T-helper 2 cell treated with Interferon-gamma antibody and Interleukin-4, amounts not matched to agents 5 μg/mL and 100 μg/mL, for 36 hours (primary cell): ENCODE data around the gene EIF1AD.

ENCODE experiments used
- DNase-seq: peaks from one replicate; pipeline ENCODE4 v3.0.0; 2021; ENCODE audit warnings: low spot score
- H3K27ac Mint-ChIP-seq: one replicate; pipeline ENCODE4 v1.8.0; 2021; ENCODE audit warnings: mild to moderate bottlenecking, mixed read lengths
- H3K27me3 Mint-ChIP-seq: one replicate; pipeline ENCODE4 v1.8.0; 2021; ENCODE audit warnings: low read depth, mixed read lengths
- H3K36me3 Mint-ChIP-seq: one replicate; pipeline ENCODE4 v1.8.0; 2021; ENCODE audit warnings: low read depth, mixed read lengths
- H3K4me1 Mint-ChIP-seq: one replicate; pipeline ENCODE4 v1.8.0; 2021; ENCODE audit warnings: low read depth, mixed read lengths
- H3K4me3 Mint-ChIP-seq: one replicate; pipeline ENCODE4 v1.8.0; 2022; ENCODE audit warnings: mild to moderate bottlenecking, moderate library complexity, mixed read lengths
- H3K9me3 Mint-ChIP-seq: one replicate; pipeline ENCODE4 v1.8.0; 2021; ENCODE audit warnings: mixed read lengths

Gene EIF1AD

GRCh38 chr11:66003291-66003690 lies 1.3 kb upstream of the EIF1AD start:
- peak overlapping the region; percentile 78 for H3K27ac Mint-ChIP-seq
- H3K36me3 Mint-ChIP-seq = peaks cover 40% of the 10 kb centered on the region
- H3K4me1 Mint-ChIP-seq = peaks cover 14% of the 10 kb centered on the region
- no peak for DNase-seq
- H3K27me3 Mint-ChIP-seq = no peaks in the 10 kb centered on the region
- H3K9me3 Mint-ChIP-seq = no peaks in the 10 kb centered on the region
- peak overlapping the region; percentile 99 for H3K4me3 Mint-ChIP-seq

DNA sequence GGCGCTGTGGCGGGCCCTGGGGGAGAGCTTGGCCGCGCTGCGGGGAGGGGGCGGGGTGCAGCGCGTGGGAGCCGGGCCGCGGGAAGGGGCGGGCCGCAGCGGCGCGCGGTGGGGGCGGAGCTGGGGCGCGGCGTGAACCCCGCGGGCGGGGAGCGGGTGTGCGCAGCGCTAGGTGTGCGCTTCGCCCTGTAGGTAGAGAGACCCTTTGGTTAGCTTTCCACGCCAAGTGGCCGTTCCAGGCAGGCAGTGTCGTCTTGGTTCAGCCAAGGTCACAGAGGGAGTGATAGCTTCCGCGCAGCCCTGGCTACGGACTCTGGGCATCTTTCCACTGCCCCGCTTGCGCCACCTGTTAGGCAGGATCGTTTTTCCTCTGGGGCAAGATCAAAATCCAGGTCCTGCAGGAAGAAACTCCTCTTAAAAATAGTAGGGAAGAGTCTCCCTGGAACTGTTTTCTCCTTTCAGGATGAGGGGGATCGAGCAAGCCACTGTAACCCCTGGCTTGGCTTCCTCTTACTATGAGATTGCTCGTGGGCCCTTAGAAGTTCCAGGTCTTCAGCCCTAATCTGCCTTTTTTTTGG lies 780 bp upstream of the EIF1AD start:
- Mint-ChIP-seq H3K27ac (peak overlapping the region; percentile 98), H3K4me1 (peaks cover 14% of the 10 kb centered on the region), H3K36me3 (peaks cover 45% of the 10 kb centered on the region), H3K4me3 (peak overlapping the region; percentile 99), H3K27me3 (no peaks in the 10 kb centered on the region), H3K9me3 (no peaks in the 10 kb centered on the region)
- DNase-seq = no peak

GRCh38 chr11:65997286-65997685 lies 4.7 kb downstream of the EIF1AD start:
- Mint-ChIP-seq H3K4me1 (peaks cover 4% of the 10 kb centered on the region), H3K27ac (no peak overlapping the region), H3K4me3 (no peak overlapping the region), H3K36me3 (peaks cover 45% of the 10 kb centered on the region), H3K27me3 (no peaks in the 10 kb centered on the region), H3K9me3 (no peaks in the 10 kb centered on the region)
- DNase-seq = no peak

GRCh38 chr11:65992056-65992455 lies 9.9 kb downstream of the EIF1AD start:
- DNase-seq = no peak
- H3K27me3 Mint-ChIP-seq = no peaks in the 10 kb centered on the region
- H3K4me3 Mint-ChIP-seq = no peak overlapping the region
- no peak overlapping the region for H3K27ac Mint-ChIP-seq
- no peaks in the 10 kb centered on the region for H3K9me3 Mint-ChIP-seq
- H3K36me3 Mint-ChIP-seq = peaks cover 10% of the 10 kb centered on the region
- peaks cover 5% of the 10 kb centered on the region for H3K4me1 Mint-ChIP-seq

DNA sequence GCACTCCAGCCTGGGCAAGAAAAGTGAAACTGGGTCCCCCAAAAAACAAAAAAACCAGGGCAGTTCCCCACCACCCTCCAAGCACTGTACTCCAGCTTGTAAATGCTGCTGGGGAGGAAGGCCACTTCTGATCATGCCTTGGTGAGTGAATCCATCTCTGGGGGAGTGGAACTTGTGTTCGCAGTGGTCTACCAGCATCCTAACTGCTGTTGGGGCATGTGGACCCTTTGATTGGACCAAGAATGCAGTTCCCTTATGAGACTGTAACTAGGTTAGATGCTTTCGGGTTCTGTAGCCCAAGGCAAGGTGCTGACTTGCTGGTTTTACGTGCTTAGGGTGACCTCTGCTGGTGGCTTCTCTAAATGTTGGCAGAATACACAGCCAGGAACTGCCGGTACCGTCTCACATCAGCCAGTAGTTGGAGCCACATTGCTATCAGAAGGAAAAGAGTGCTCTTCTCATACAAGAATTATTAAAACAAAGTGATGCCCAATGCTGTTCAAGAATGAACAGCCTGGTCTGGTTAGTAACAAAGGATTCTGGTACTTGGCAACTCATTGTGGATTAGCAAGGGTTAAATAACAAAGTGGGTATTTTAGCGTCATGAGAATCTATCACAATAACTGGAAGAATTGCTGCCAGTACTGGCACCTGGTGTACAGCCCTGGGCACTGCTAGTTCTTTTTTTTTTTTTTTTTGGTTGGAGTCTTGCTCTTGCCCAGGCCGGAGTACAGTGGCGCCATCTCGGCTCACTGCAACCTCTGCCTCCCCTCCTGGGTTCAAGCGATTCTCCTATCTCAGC lies 13.0 kb downstream of the EIF1AD start:
- Mint-ChIP-seq H3K4me1 (peaks cover 5% of the 10 kb centered on the region), H3K27me3 (no peaks in the 10 kb centered on the region), H3K4me3 (no peak overlapping the region), H3K36me3 (peaks cover 3% of the 10 kb centered on the region), H3K27ac (peak overlapping the region; percentile 88), H3K9me3 (no peaks in the 10 kb centered on the region)
- DNase-seq = peak; percentile 89

DNA sequence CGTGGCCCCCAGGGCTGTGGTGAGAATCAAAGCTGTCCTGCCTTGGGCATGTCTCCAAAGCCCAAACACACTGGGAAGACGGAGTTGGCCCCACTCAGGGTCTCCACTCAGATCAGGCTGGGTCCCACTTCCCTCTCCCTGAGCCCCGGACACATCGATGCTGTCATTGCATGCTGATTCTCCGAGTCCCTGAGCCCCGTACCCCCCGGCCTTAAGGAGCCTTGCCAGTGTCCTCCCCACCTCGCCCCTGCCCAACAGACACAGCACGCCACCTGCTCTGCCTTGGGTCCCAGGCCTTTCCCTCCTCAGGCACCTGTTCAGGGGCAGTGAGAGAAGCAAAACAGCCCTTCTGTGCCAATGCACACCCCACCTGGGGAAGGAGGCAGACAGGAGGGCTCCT lies 14.6 kb downstream of the EIF1AD start:
- H3K4me3 Mint-ChIP-seq = no peak overlapping the region
- H3K36me3 Mint-ChIP-seq = peaks cover 3% of the 10 kb centered on the region
- H3K27ac Mint-ChIP-seq = no peak overlapping the region
- H3K9me3 Mint-ChIP-seq = no peaks in the 10 kb centered on the region
- H3K4me1 Mint-ChIP-seq = peaks cover 5% of the 10 kb centered on the region
- no peak for DNase-seq
- no peaks in the 10 kb centered on the region for H3K27me3 Mint-ChIP-seq

DNA sequence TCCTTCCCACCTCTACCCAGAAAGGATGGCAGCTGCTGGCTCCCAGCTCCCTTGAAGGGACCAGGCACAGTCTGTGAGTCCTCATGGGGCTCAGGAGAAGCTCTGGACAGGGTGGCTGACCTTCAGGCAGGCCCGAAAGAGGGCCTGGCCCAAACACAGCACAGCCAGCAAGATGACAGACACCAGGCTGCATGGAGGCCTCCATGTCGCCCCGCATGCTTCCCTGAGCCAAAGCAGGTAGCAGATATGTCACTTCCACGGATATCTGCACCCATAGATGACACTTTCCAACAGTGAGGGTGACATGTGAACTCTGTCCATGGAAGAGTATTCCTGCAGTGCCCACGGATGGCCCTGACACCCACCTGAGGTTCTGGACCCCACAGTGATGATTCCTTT lies 18.4 kb downstream of the EIF1AD start:
- no peak for DNase-seq
- Mint-ChIP-seq H3K4me3 (no peak overlapping the region), H3K9me3 (no peaks in the 10 kb centered on the region), H3K27ac (no peak overlapping the region), H3K36me3 (peaks cover 10% of the 10 kb centered on the region), H3K27me3 (no peaks in the 10 kb centered on the region), H3K4me1 (no peaks in the 10 kb centered on the region)

DNA sequence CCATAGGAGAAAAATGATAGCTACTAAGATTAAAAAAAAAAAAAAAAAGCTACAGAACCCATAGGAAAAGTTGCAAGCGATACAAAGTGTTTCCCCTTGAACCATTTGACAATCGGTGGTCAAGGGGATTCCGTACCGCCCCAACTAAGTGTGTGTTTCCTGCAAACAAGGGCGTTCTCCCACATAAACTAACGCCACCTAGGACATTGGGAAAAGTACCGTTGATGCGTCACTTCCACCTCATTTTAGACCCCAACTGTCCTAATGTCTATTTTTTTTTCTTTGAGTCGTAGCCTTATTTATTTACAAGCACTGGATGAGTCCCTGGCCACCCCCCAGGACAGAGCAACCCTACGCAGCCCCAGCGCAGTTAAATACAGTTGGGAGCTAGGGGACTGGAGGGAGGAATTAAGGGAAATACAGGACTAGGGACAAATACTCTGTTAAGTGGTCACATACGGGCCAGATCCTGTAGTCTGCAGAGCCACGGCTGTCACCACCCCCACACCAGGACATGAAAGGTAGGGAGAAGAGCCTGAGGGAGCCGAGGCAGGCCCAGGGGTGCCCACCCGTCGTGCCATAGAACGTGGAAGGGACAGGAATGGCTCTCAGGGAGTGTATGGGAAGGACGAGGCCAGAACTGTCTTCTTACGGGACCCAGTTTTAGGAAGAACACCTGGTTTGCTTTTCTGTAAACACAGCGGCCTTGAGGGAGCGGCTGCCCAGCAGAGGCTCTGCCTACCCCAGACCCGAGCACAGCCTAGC lies 19.0 kb downstream of the EIF1AD start:
- Mint-ChIP-seq H3K4me3 (no peak overlapping the region), H3K9me3 (no peaks in the 10 kb centered on the region), H3K4me1 (no peaks in the 10 kb centered on the region), H3K36me3 (peaks cover 12% of the 10 kb centered on the region), H3K27me3 (no peaks in the 10 kb centered on the region), H3K27ac (no peak overlapping the region)
- no peak for DNase-seq

DNA sequence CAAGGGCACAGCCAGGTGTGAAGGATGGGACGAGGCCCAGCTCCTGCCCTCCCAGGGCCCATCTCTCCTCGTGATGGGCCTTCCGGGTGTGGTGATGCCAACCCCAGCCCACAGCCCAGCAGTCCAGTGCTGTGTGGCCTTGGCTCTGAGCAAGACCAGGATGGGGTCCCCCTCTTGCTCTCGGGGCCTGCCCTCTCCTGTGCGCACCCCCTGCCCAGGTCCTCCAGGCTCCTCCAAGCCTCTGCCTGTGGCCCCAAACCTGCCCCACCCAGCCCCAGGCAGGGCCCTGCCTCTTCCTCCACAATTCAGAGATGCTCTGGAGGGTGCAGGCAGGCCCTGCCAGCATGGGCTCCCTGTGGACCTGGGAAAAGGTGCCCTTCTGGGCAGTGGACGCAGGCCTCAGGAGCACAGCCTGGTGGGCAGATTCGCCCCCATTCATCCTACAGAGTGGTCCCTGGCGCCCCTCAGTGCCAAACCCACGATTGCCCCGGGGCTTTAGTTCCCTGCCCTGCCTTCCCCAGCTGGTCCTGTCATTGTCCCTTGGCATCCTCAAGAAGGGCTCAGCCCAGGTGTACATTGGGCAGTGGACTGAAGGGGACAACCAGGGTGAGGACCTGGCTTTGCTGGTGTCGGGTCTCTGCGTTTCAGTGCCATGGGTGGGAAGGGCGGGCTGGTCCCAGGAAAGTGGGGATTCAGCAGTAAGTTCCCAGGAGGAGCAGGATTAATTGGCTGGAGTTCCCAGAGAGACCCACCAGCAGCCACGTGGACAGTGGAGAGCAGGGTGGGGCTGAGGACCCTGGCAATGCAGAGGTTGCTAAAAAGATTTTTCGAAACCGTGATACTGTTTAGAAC lies 19.8 kb downstream of the EIF1AD start:
- peaks cover 17% of the 10 kb centered on the region for H3K36me3 Mint-ChIP-seq
- no peak for DNase-seq
- H3K4me1 Mint-ChIP-seq = no peaks in the 10 kb centered on the region
- no peaks in the 10 kb centered on the region for H3K27me3 Mint-ChIP-seq
- H3K9me3 Mint-ChIP-seq = no peaks in the 10 kb centered on the region
- no peak overlapping the region for H3K4me3 Mint-ChIP-seq
- no peak overlapping the region for H3K27ac Mint-ChIP-seq

DNA sequence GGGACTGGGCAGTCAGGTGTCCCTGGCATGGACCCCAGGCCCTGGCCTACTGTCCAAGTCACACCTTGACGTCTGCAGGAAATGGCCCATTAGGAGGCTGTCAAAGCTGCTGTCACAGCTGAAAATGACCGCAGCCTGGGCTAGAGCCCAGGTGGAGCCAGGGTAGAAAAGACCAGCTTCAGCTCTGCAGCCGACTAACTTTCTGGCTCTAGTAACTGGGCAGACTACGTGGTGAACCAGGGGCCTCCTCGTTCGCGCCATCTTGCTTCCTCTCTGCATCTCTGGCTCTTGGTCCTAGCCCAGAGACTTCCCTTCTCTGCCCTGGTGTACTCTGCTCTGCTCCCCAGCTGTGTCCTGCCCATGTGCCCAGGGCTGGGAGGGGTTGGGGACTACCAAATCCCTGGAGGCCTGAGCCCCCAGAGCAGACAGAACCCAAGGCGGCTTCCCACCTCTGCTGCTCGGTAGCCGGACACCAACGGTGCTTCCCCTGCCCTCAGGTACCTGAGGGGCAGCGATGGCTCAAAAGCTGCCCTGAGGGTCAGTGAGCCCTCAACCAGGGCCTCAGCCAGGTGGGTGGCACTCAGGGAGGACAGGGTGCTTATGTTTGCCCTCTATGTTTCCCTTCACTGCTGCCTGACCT lies 20.7 kb downstream of the EIF1AD start:
- no peaks in the 10 kb centered on the region for H3K4me1 Mint-ChIP-seq
- no peaks in the 10 kb centered on the region for H3K27me3 Mint-ChIP-seq
- no peak overlapping the region for H3K4me3 Mint-ChIP-seq
- no peaks in the 10 kb centered on the region for H3K9me3 Mint-ChIP-seq
- H3K36me3 Mint-ChIP-seq = peaks cover 23% of the 10 kb centered on the region
- no peak for DNase-seq
- H3K27ac Mint-ChIP-seq = no peak overlapping the region

DNA sequence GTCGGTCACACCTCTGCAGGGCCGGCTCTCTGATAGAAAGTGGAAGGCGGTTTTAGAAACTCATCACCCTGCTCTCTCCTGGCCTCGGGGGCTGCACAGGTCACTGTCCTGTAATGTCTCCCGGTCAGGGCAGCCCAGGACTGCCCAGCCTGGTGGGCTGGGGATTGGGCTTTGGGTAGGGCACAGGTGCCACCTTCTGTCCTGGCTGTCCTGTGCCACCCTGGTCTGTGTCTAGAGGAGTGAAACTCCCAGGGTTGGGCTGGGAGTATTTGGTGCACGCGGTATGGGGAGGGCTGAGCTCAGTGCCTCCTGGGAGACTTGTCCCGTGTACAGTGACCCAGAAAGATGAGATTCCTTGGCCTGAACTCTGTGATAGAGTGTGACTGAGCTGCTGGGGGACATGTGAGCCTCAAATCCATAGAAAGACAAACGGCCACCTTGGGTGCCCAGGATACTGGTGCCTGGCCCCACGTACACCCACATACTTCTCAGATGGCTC lies 22.6 kb downstream of the EIF1AD start:
- DNase-seq = no peak
- H3K4me3 Mint-ChIP-seq = no peak overlapping the region
- peaks cover 32% of the 10 kb centered on the region for H3K36me3 Mint-ChIP-seq
- no peaks in the 10 kb centered on the region for H3K9me3 Mint-ChIP-seq
- H3K4me1 Mint-ChIP-seq = no peaks in the 10 kb centered on the region
- H3K27me3 Mint-ChIP-seq = no peaks in the 10 kb centered on the region
- H3K27ac Mint-ChIP-seq = no peak overlapping the region

DNA sequence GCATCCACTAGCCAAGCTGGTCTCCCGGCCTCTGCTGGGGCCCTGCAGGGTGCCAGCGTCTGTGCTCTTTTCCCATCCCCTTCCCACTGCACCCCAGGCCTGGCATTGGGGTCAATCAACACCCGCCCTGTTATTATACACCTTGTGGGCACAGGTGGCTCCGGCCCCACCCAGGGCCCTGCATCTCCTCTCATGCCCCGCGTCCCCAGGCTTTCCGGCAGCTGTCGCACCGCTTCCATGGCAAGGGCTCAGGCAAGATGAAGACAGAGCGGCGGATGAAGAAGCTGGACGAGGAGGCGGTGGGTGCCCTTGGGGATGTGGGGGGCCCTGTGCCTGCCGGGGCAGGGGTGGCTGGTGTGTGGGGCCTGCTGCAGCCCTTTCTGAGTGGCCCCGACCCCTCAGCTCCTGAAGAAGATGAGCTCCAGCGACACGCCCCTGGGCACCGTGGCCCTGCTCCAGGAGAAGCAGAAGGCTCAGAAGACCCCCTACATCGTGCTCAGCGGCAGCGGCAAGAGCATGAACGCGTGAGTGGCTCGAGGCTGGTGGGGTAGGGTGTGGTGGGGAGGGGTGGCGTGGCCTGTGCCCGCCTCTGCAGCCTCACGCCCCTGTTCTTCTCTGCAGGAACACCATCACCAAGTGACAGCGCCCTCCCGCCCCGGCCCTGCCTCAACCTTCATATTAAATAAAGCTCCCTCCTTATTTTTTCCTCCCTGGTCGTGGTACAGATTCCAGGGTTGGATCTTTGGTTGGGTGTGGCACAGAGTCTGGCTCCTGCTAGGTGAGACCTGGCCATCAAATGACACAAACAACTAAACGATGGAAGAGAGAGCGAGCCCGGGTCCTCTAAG lies 23.3 kb downstream of the EIF1AD start:
- no peaks in the 10 kb centered on the region for H3K4me1 Mint-ChIP-seq
- no peaks in the 10 kb centered on the region for H3K27me3 Mint-ChIP-seq
- no peak overlapping the region for H3K4me3 Mint-ChIP-seq
- no peaks in the 10 kb centered on the region for H3K9me3 Mint-ChIP-seq
- DNase-seq = no peak
- H3K27ac Mint-ChIP-seq = no peak overlapping the region
- peaks cover 36% of the 10 kb centered on the region for H3K36me3 Mint-ChIP-seq
